Endothelial cell of umbilical vein (primary cell): ENCODE results near the gene CCNY. TPM values are rescaled to one million over a fixed set of nuclear protein-coding genes. Genes with fewer than 3 reads are reported as not detected.

Experiments
- BruUV-seq: library from RNA; stranded (reverse); fragments of 400-500 nt; replicated peaks from 2 replicates; lab custom pipeline; 2021; lab: Mats Ljungman, UMichigan
- CTCF ChIA-PET: fragments of 300-600, 350-600 bp; sonication (Branson Sonifier 250); formaldehyde crosslinking; loops from one replicate; lab custom pipeline; 2021; ENCODE audit warnings: antibody characterized with exemption, inconsistent platforms; lab: Charles Lee
- POLR2A ChIA-PET: fragments of 300-600, 350-600 bp; sonication (Branson Sonifier 250); formaldehyde crosslinking; loops from one replicate; lab custom pipeline; 2021; ENCODE audit warnings: antibody characterized with exemption, inconsistent platforms; lab: Charles Lee
- DNase-seq: peaks from one replicate; pipeline ENCODE4 v3.0.0-alpha.2; 2011; ENCODE audit warnings: low read depth, low spot score
- FAIRE-seq: peaks from 2 replicates; lab custom pipeline; 2011; peaks lifted over from hg19 to GRCh38; lab: Jason Lieb, UNC
- H2AFZ ChIP-seq: 2 replicates; pipeline ENCODE4 v1.6.0; 2012; ENCODE audit warnings: low read depth, low read length, control low read depth, inconsistent platforms
- H3K27ac ChIP-seq: 2 replicates; pipeline ENCODE4 v1.5.1; 2011; ENCODE audit warnings: low read depth, mild to moderate bottlenecking, control low read depth, low read length, moderate library complexity; ENCODE audit not compliant: insufficient read depth
- H3K27me3 ChIP-seq, 2 experiments: 2 replicates each; pipeline versions ENCODE4 v1.6.0 to v1.6.1; 2011; ENCODE audit warnings: low read length in 2 of 2, mixed read lengths in 1 of 2; ENCODE audit not compliant: control insufficient read depth in 2 of 2, insufficient read depth in 2 of 2
- H3K36me3 ChIP-seq, 2 experiments: 2 replicates in 1 of 2; 3 replicates in 1 of 2; pipeline ENCODE4 v1.5.1; 2011; ENCODE audit warnings: low read length in 2 of 2, mild to moderate bottlenecking in 1 of 2, moderate library complexity in 1 of 2; ENCODE audit not compliant: control insufficient read depth in 2 of 2, insufficient read depth in 2 of 2; ENCODE audit errors: extremely low read depth in 1 of 2
- H3K4me1 ChIP-seq: 3 replicates; pipeline ENCODE4 v1.5.1; 2011; ENCODE audit warnings: mild to moderate bottlenecking, low read length; ENCODE audit not compliant: control insufficient read depth, insufficient read depth; ENCODE audit errors: extremely low read depth
- H3K4me2 ChIP-seq: 2 replicates; pipeline ENCODE4 v1.6.1; 2011; ENCODE audit warnings: low read length, control low read depth, mixed read lengths; ENCODE audit not compliant: insufficient read depth
- H3K4me3 ChIP-seq, 3 experiments: fragments of 200-600 bp in 1 of 3; sonication (generic), shearing (Covaris generic) in 1 of 3; replicated peaks in 1 of 3; 2 replicates each; pipeline ENCODE4 v1.5.1; 2011 to 2016; ENCODE audit warnings: control low read depth in 3 of 3, low read length in 3 of 3, mild to moderate bottlenecking in 2 of 3, inconsistent platforms in 1 of 3, low read depth in 1 of 3, moderate library complexity in 1 of 3; ENCODE audit not compliant: insufficient read depth in 1 of 3
- H3K79me2 ChIP-seq: 2 replicates; pipeline ENCODE4 v1.6.0; 2012; ENCODE audit warnings: low read length, inconsistent platforms; ENCODE audit not compliant: control insufficient read depth, insufficient read depth
- H3K9ac ChIP-seq: replicated peaks from 2 replicates; pipeline ENCODE3; 2011; ENCODE audit warnings: low read length, control low read depth; ENCODE audit not compliant: insufficient read depth; ENCODE audit errors: extremely low read depth
- H3K9me1 ChIP-seq: replicated peaks from 3 replicates; pipeline ENCODE4 v1.6.0; 2011; ENCODE audit warnings: mild to moderate bottlenecking, low read length; ENCODE audit not compliant: control insufficient read depth, insufficient read depth; ENCODE audit errors: extremely low read depth
- H3K9me3 ChIP-seq: replicated peaks from 2 replicates; pipeline ENCODE4 v1.5.1; 2012; ENCODE audit warnings: low read length, inconsistent platforms; ENCODE audit not compliant: control insufficient read depth, insufficient read depth
- H4K20me1 ChIP-seq: replicated peaks from 2 replicates; pipeline ENCODE3; 2011; ENCODE audit warnings: mild to moderate bottlenecking, low read length; ENCODE audit not compliant: control insufficient read depth, insufficient read depth; ENCODE audit errors: extremely low read depth
- CTCF ChIP-seq, 2 donors: IDR thresholded peaks; 1 replicate in 1 of 2; 2 replicates in 1 of 2; pipeline ENCODE4 v1.5.1; 2011; ENCODE audit warnings: low read length in 2 of 2, mild to moderate bottlenecking in 2 of 2, moderate library complexity in 2 of 2, control low read depth in 1 of 2, inconsistent platforms in 1 of 2, low read depth in 1 of 2; ENCODE audit not compliant: insufficient read depth in 1 of 2; ENCODE audit errors: extremely low read depth in 1 of 2
- EZH2 ChIP-seq: IDR thresholded peaks from 2 replicates; pipeline ENCODE4 v1.6.1; 2012; ENCODE audit warnings: borderline replicate concordance, low read depth, mild to moderate bottlenecking, moderate library complexity, low read length, inconsistent platforms; ENCODE audit not compliant: severe bottlenecking
- FOS ChIP-seq: IDR thresholded peaks from 2 replicates; pipeline ENCODE4 v1.6.1; 2011; ENCODE audit warnings: mild to moderate bottlenecking, low read length, moderate library complexity, borderline replicate concordance; ENCODE audit not compliant: insufficient read depth
- GATA2 ChIP-seq: IDR thresholded peaks from 2 replicates; pipeline ENCODE4 v1.7.0; 2011; ENCODE audit warnings: low read depth, mild to moderate bottlenecking, moderate library complexity, mixed read lengths, low read length; ENCODE audit not compliant: insufficient read length, insufficient read depth
- JUN ChIP-seq: IDR thresholded peaks from 2 replicates; pipeline ENCODE4 v1.6.1; 2011; ENCODE audit warnings: borderline replicate concordance, low read depth; ENCODE audit not compliant: insufficient read length, insufficient read depth
- MYC ChIP-seq: IDR thresholded peaks from one replicate; pipeline ENCODE4 v1.6.1; 2011; ENCODE audit warnings: mild to moderate bottlenecking, low read depth, low read length
- POLR2A ChIP-seq: IDR thresholded peaks from 2 replicates; pipeline ENCODE4 v1.6.1; 2012; ENCODE audit warnings: low read depth, mild to moderate bottlenecking, control low read depth, low read length
- POLR2AphosphoS5 ChIP-seq: IDR thresholded peaks from 2 replicates; pipeline ENCODE4 v1.6.1; 2012; ENCODE audit warnings: low read depth, mild to moderate bottlenecking, control low read depth, low read length, moderate library complexity; ENCODE audit not compliant: insufficient read depth
- dilution Hi-C: fragments of 300-500 bp; cut with MboI; formaldehyde crosslinking; loops from one replicate; pipeline ENCODE4 v1.15.0; 2019; ENCODE audit warnings: low sequenced_read_pairs; ENCODE audit not compliant: extremely low pct_ligation_motif_present
- intact Hi-C: fragments of 100-400 bp; cut with micrococcal nuclease; formaldehyde crosslinking; loops from one replicate; pipeline ENCODE4 v1.10.0; 2022
- polyA plus RNA-seq, 4 experiments: library from polyadenylated mRNA; depleted of rRNA in 3 of 4; stranded (reverse) in 3 of 4; unstranded in 1 of 4; fragments of >200 nt; gene quantifications; 2 replicates each; pipeline versions ENCODE4 v1.2.1 to v1.2.3, GENCODE V29; 2011 to 2012; ENCODE audit warnings: missing spikeins in 1 of 4
- total RNA-seq: library from RNA; stranded (reverse); gene quantifications from 2 replicates; pipeline ENCODE4 v1.2.3, GENCODE V29; 2021
- TF ChIP-seq, protein P1 (sequence below): IDR thresholded peaks from 2 replicates; pipeline ENCODE4 v1.6.1; 2011; ENCODE audit not compliant: insufficient read depth, insufficient read length

The CCNY gene
- total and polyA plus RNA-seq, 2 donors (not counting 3 experiments of a cell fraction or from before 2014, with no cell fraction given), result 61.5 to 107 TPM

DNA sequence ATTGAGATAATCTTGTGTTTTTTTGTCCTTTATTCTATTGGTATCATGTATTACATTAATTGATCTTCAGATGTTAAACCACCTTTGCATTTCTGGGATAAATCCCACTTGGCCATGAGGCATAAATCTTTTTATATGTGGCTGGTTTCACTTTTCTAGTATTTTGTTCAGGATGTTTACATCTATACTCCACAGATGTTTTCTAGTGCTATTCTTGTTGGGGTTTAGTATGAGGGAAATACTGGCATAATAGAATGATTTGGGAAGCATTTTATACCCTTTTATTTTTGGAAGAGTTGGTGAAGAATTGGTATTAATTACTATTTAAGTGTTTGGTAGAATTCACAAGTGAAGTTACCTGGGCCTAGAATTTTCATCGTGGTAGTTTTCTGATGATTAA, 41.8 kb upstream of the CCNY start:
- POLR2A ChIA-PET, result no interaction called here
- TF ChIP-seq POLR2AphosphoS5, result no peak
- TF ChIP-seq FOS, result no peak
- TF ChIP-seq, protein P1, sequence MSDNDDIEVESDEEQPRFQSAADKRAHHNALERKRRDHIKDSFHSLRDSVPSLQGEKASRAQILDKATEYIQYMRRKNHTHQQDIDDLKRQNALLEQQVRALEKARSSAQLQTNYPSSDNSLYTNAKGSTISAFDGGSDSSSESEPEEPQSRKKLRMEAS, result no peak
- BruUV-seq, result no TSS peak
- Histone ChIP-seq H2AFZ (no peak overlapping the region), H3K9me3 (no peaks in the 10 kb centered on the region), H3K79me2 (no peaks in the 10 kb centered on the region), H3K4me1 (no peaks in the 10 kb centered on the region), H3K9ac (no peak overlapping the region), H3K4me2 (no peak overlapping the region), H3K4me3 (no peak overlapping the region), H3K27ac (no peak overlapping the region), H3K27me3 (peaks cover 0 to 2% of the 10 kb centered on the region in 2 experiments), H4K20me1 (no peaks in the 10 kb centered on the region), H3K36me3 (no peaks in the 10 kb centered on the region), H3K9me1 (no peaks in the 10 kb centered on the region)
- FAIRE-seq (no peak), DNase-seq (no peak)
- dilution Hi-C loops, result no loop called here
- CTCF ChIA-PET, result interaction anchor here (1.4 kb wide), 1 partner anchor 13 kb away, joined by 6 read pairs; no protein-coding TSS in a partner anchor
- intact Hi-C loops, result no loop called here

DNA sequence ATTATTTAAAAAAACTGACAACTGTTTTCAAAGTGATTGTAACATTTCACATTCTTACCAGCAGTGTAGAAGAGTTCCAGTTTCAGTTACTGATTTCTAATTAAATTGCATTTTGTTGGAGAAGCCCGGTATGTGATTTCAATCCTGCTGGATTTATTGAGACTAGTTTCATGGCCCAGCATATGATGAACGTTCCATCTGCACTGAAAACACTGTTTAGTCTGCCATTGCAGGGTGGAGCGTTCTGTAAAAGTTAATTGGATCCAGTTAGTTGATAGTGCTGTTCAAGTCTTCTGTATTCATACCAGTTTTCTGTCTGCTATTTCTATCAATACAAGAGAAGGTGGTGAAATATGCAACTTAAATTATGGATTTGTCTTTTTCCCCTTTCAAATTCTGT, 37.3 kb upstream of the CCNY start:
- BruUV-seq, result no TSS peak
- H3K79me2 ChIP-seq, result no peaks in the 10 kb centered on the region
- H3K9me1 ChIP-seq, result no peaks in the 10 kb centered on the region
- H3K4me3 ChIP-seq, result no peak overlapping the region
- no peak for DNase-seq
- no peaks in the 10 kb centered on the region for H3K9me3 ChIP-seq
- intact Hi-C loops, result no loop called here
- ChIA-PET CTCF (no interaction called here), POLR2A (no interaction called here)
- dilution Hi-C loops, result no loop called here
- peaks cover 2% of the 10 kb centered on the region in 2 experiments for H3K27me3 ChIP-seq
- no peaks in the 10 kb centered on the region for H4K20me1 ChIP-seq
- no peak overlapping the region for H2AFZ ChIP-seq
- TF ChIP-seq MYC (no peak), GATA2 (no peak), FOS (no peak), POLR2A (no peak), POLR2AphosphoS5 (no peak), JUN (no peak), EZH2 (no peak), CTCF (IDR thresholded peaks at IDR 0.05; ENCODE audit: extremely low read depth in 1 of 2, insufficient read depth in 1 of 2, low read depth in 1 of 2, low read length in 2 of 2) (no peak)
- TF ChIP-seq, protein P1, result no peak
- H3K4me1 ChIP-seq, result no peaks in the 10 kb centered on the region
- H3K9ac ChIP-seq, result no peak overlapping the region
- no peaks in the 10 kb centered on the region for H3K36me3 ChIP-seq
- H3K27ac ChIP-seq, result no peak overlapping the region
- FAIRE-seq, result no peak
- H3K4me2 ChIP-seq, result no peak overlapping the region
